Smooth muscle cell (in vitro differentiated cells): Measurements from ENCODE around the gene THRA. TPM values are rescaled to one million over a fixed set of nuclear protein-coding genes. Genes with fewer than 3 reads are reported as not detected.

Experiments used
- DNase-seq: peaks from one replicate; lab custom pipeline; 2025; ENCODE audit not compliant: unreplicated experiment; lab: John Stamatoyannopoulos, UW
- H2AFZ ChIP-seq: fragments of 200-600 bp; sonication (generic); 2 replicates; pipeline ENCODE4 v1.6.0; 2016; ENCODE audit warnings: antibody characterized with exemption, low read depth, mild to moderate bottlenecking
- H3F3A ChIP-seq: fragments of 200-600 bp; sonication (generic); 2 replicates; pipeline ENCODE4 v1.6.0; 2017; ENCODE audit warnings: antibody characterized with exemption, low read depth
- H3K27ac ChIP-seq: fragments of 200-600 bp; sonication (generic); 2 replicates; pipeline ENCODE4 v1.5.1; 2016; ENCODE audit warnings: low read depth, mild to moderate bottlenecking
- H3K27me3 ChIP-seq: fragments of 200-600 bp; sonication (generic); 2 replicates; pipeline ENCODE4 v1.6.1; 2016; ENCODE audit warnings: low read depth, mild to moderate bottlenecking
- H3K36me3 ChIP-seq: fragments of 200-600 bp; sonication (generic); 2 replicates; pipeline ENCODE4 v1.5.1; 2016; ENCODE audit warnings: low read depth
- H3K4me1 ChIP-seq: fragments of 200-600 bp; sonication (generic); 2 replicates; pipeline ENCODE4 v1.5.1; 2016; ENCODE audit warnings: low read depth
- H3K4me2 ChIP-seq: fragments of 200-600 bp; sonication (generic); 2 replicates; pipeline ENCODE4 v1.6.0; 2016; ENCODE audit warnings: mild to moderate bottlenecking
- H3K4me3 ChIP-seq: fragments of 200-600 bp; sonication (generic); 2 replicates; pipeline ENCODE4 v1.5.1; 2016; ENCODE audit warnings: mild to moderate bottlenecking
- H3K79me2 ChIP-seq: fragments of 200-600 bp; sonication (generic); 2 replicates; pipeline ENCODE4 v1.6.0; 2016; ENCODE audit warnings: low read depth, mild to moderate bottlenecking
- H3K9ac ChIP-seq: fragments of 200-600 bp; sonication (generic); 2 replicates; pipeline ENCODE4 v1.6.0; 2016; ENCODE audit warnings: low read depth
- H3K9me3 ChIP-seq: fragments of 200-600 bp; sonication (generic); replicated peaks from 2 replicates; pipeline ENCODE4 v1.5.1; 2016; ENCODE audit warnings: low read depth
- H4K20me1 ChIP-seq: fragments of 200-600 bp; sonication (generic); 2 replicates; pipeline ENCODE4 v1.6.0; 2016; ENCODE audit warnings: low read depth
- WGBS: methylation state at CpG from one replicate; pipeline ENCODE4 v1.1.7; 2016; ENCODE audit warnings: low lambda C conversion rate; 5-methylcytosine and 5-hydroxymethylcytosine counted together
- polyA plus RNA-seq: library from polyadenylated mRNA; unstranded; fragments of >200 nt; fragmentation: Nextera tagmentation; extraction: Ambion mirVana; gene quantifications from 2 replicates; pipeline ENCODE4 v1.2.1, GENCODE V29; 2016
- total RNA-seq: library from RNA; depleted of rRNA; stranded (reverse); fragments of >200 nt; gene quantifications from 2 replicates; pipeline ENCODE4 v1.2.3, GENCODE V29; 2014
- TF ChIP-seq, protein P1 (sequence below): fragments of 200-600 bp; sonication (generic); IDR thresholded peaks from 2 replicates; pipeline ENCODE4 v1.5.1; 2017; ENCODE audit warnings: borderline replicate concordance, mild to moderate bottlenecking, antibody characterized with exemption; ENCODE audit not compliant: insufficient read depth, poor library complexity, severe bottlenecking

Gene THRA
- total and polyA plus RNA-seq, 2 experiments from 2014 or later, result 15.6 to 21.2 TPM

DNA sequence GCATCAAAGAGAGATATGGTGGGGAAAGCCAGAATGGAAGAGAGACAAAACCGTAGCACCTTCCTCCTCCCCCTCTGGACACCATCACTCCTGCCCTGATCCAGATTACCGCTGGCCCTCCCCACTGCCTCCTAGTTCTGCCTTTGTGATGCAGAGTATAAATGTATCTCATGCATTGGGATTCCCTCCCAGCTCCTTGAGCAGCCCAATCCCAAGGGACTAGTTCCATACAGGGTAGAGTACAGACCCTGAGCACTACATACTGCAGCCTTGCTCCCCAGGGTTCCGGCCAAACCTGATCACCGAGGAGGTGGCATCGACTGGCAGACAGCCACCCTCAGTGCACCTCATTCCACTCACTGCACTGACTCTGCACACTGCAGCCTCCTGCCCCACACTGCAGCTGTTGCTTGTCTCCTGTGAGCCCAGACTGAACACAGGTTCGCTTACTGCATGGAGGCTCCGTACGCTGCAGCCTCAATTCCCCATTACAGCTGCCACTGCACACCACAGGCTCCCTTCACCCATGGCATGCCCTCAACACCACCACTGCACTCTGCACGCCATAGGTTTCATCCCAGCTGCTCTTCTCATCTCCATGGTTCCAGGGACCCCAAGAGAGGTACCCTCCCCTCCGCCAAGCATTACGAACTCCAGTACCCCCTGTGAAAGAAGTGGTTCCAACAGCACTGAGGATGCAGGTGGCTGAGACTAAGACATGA, 1.7 kb upstream of the THRA start:
- H3K27ac ChIP-seq, result no peak overlapping the region
- peaks cover 25% of the 10 kb centered on the region for H4K20me1 ChIP-seq
- DNase-seq, result no peak
- peaks cover 23% of the 10 kb centered on the region for H3K4me1 ChIP-seq
- TF ChIP-seq, protein P1, sequence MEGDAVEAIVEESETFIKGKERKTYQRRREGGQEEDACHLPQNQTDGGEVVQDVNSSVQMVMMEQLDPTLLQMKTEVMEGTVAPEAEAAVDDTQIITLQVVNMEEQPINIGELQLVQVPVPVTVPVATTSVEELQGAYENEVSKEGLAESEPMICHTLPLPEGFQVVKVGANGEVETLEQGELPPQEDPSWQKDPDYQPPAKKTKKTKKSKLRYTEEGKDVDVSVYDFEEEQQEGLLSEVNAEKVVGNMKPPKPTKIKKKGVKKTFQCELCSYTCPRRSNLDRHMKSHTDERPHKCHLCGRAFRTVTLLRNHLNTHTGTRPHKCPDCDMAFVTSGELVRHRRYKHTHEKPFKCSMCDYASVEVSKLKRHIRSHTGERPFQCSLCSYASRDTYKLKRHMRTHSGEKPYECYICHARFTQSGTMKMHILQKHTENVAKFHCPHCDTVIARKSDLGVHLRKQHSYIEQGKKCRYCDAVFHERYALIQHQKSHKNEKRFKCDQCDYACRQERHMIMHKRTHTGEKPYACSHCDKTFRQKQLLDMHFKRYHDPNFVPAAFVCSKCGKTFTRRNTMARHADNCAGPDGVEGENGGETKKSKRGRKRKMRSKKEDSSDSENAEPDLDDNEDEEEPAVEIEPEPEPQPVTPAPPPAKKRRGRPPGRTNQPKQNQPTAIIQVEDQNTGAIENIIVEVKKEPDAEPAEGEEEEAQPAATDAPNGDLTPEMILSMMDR, result no peak
- H3K9ac ChIP-seq, result no peak overlapping the region
- no peak overlapping the region for H3K4me3 ChIP-seq
- 85% methylated on average over 11 of the region's 11 CpGs for WGBS
- no peaks in the 10 kb centered on the region for H3K27me3 ChIP-seq
- H3K4me2 ChIP-seq, result no peak overlapping the region
- no peaks in the 10 kb centered on the region for H3K9me3 ChIP-seq
- no peaks in the 10 kb centered on the region for H3F3A ChIP-seq
- H2AFZ ChIP-seq, result no peak overlapping the region
- no peaks in the 10 kb centered on the region for H3K36me3 ChIP-seq
- H3K79me2 ChIP-seq, result peaks cover 24% of the 10 kb centered on the region

DNA sequence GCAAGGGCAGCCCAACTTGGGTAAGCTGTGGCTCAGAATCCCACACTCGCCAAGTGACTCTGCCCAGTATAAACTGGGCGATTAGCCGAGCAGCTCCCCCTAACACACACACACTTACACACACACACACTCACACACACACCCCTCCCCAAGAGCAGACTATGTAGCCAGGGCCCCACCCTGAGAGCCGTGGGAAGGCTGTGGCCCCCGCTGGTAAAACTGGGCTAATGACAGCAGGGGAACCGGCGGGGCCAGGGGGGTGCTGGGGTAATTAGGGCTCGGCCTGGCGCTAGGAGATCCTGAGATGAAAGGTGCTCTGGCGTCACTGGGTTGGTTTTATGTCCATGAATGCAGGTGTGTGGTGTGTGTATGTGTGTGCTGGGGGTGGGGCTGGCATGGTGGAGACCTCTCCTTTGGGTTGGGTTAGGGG, 1.1 kb upstream of the THRA start:
- TF ChIP-seq, protein P1, result no peak
- H3K79me2 ChIP-seq, result peaks cover 25% of the 10 kb centered on the region
- H3K9me3 ChIP-seq, result no peaks in the 10 kb centered on the region
- no peak overlapping the region for H3K27ac ChIP-seq
- no peak for DNase-seq
- peaks cover 23% of the 10 kb centered on the region for H3K4me1 ChIP-seq
- H3K27me3 ChIP-seq, result no peaks in the 10 kb centered on the region
- WGBS, result 77% methylated on average over 10 of the region's 10 CpGs
- no peaks in the 10 kb centered on the region for H3K36me3 ChIP-seq
- no peak overlapping the region for H3K4me3 ChIP-seq
- no peak overlapping the region for H3K4me2 ChIP-seq
- peaks cover 27% of the 10 kb centered on the region for H4K20me1 ChIP-seq
- no peak overlapping the region for H3K9ac ChIP-seq
- H3F3A ChIP-seq, result no peaks in the 10 kb centered on the region
- H2AFZ ChIP-seq, result no peak overlapping the region

DNA sequence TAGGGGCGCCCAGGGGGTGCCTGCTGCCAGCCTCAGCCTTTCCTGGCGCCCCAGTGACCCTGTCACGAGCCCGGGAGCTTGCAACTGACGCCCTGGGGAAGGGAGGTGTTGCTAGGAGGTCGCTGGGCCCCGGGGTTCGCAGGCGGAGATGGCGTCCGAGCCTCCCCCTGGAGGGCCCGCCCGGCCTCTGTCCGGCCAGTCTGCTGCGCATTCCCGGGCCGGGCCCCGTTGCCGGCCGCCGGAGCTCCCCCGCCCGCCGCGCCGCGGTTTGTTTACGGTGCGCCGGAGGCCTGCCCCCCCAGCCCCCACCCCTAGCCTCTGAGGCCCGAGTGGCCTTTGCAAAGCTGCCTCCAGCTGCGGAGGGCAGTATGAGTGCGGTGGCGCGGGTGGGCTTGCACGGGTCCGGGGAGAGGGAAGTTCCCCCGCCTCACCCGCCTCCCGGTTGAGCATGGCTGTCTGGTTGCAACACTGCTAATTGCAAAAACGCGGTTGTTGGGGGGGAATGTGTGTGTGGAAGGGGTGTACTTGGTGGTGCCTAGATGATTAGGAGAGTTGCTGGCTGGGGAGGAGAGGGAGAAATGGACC, 514 bp downstream of the THRA start:
- peak overlapping the region; percentile 98 for H2AFZ ChIP-seq
- H3F3A ChIP-seq, result no peaks in the 10 kb centered on the region
- H3K4me1 ChIP-seq, result peaks cover 27% of the 10 kb centered on the region
- H3K4me3 ChIP-seq, result peak overlapping the region; percentile 100
- no peaks in the 10 kb centered on the region for H3K27me3 ChIP-seq
- under 1% methylated on average over 36 of the region's 42 CpGs for WGBS
- peak overlapping the region; percentile 99 for H3K4me2 ChIP-seq
- H3K79me2 ChIP-seq, result peaks cover 27% of the 10 kb centered on the region
- H3K9me3 ChIP-seq, result no peaks in the 10 kb centered on the region
- peaks cover 27% of the 10 kb centered on the region for H4K20me1 ChIP-seq
- H3K27ac ChIP-seq, result peak overlapping the region; percentile 42
- peak overlapping the region; percentile 78 for H3K9ac ChIP-seq
- H3K36me3 ChIP-seq, result no peaks in the 10 kb centered on the region
- TF ChIP-seq, protein P1, result no peak
- no peak for DNase-seq
